ENCODE results near the gene KRTAP19-7. TPM values are rescaled to one million over a fixed set of nuclear protein-coding genes. Genes with fewer than 3 reads are reported as not detected.

Gene KRTAP19-7
- not detected in 2 replicates for total RNA-seq
- polyA plus RNA-seq, result not detected in 2 replicates

DNA sequence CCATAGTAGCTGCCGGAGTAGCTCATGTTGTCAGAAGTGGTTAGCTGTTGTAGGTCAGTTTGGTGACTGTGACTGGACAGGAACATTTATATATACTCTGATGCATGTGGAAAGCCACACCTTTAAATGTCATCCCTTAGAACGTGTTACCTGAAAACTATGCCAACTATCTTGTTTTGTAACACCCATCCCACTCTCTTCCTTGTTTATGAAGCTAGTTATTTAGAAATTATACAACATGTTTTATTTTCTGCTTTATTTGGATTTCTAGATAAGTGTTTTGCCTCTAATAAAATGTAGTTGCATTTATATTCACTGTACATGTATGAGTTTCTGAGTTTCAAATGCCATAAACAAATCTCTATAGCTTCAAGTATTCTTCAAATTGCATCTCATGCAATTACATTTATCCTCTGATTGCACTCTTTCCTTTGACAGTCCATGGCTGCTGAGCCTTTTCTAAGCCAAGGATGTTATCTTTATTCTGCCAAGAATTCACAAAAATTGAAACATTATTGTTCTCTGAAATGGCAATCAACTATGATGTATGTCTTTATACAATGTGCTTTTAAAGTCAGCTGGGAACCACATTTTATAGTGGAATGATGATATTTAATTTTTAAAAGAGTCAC is at the start of gene KRTAP19-7:
Gene KRTAP19-7 (minus strand): TSS at position 51 of the 632 bp plus-strand sequence. CDS start 25 bp downstream, at position 26.
- Histone ChIP-seq H3K4me2 (no peak within 1 kb of the TSS), H3K4me1 (ENCODE audit: insufficient read depth) (no peaks in the 10 kb centered on the region), H3K4me3 (no peak within 1 kb of the TSS), H4K20me1 (ENCODE audit: insufficient read depth, poor library complexity, severe bottlenecking) (no peaks in the 10 kb centered on the region), H3K79me2 (no peaks in the 10 kb centered on the region), H3K36me3 (replicated peaks; ENCODE audit: insufficient read depth, low read depth) (no peaks in the 10 kb centered on the region), H3K27me3 (no peaks in the 10 kb centered on the region), H3K27ac (no peak within 1 kb of the TSS), H2AFZ (no peak within 1 kb of the TSS), H3K9me2 (replicated peaks; ENCODE audit: insufficient read depth) (no peaks in the 10 kb centered on the region), H3K9me3 (ENCODE audit: low read depth) (no peaks in the 10 kb centered on the region)
- no peak for DNase-seq (ENCODE audit: low spot score)
- WGBS (ENCODE audit: low lambda C conversion rate, missing lambda C conversion rate), result 78% methylated on average over 2 of the region's 2 CpGs
- TF ChIP-seq CTCF (IDR thresholded peaks at IDR 0.05; ENCODE audit: poor library complexity) (no peak), EZH2phosphoT487 (IDR thresholded peaks at IDR 0.05; ENCODE audit: low read depth, severe bottlenecking, unreplicated experiment) (no peak), EZH2 (IDR thresholded peaks at IDR 0.05; ENCODE audit: borderline replicate concordance) (no peak)

- Histone ChIP-seq H2AFZ (no peak overlapping the region), H3K9me3 (ENCODE audit: low read depth) (no peaks in the 10 kb centered on the region)
- 80% methylated on average over 2 of the region's 2 CpGs for WGBS (ENCODE audit: low lambda C conversion rate, missing lambda C conversion rate)
Measured at GRCh38 chr21:30605968-30606367, 44.9 kb upstream of the KRTAP19-7 start.

GRCh38 chr21:30600787-30601186 is 39.7 kb upstream of the KRTAP19-7 start, which contains the start of gene KRTAP22-1:
KRTAP22-1 (plus strand) TSS chr21:30601087.
- Histone ChIP-seq H3K36me3 (replicated peaks; ENCODE audit: insufficient read depth, low read depth) (no peaks in the 10 kb centered on the region), H3K27ac (no peak within 1 kb of the TSS), H4K20me1 (ENCODE audit: insufficient read depth, poor library complexity, severe bottlenecking) (no peaks in the 10 kb centered on the region), H3K4me1 (ENCODE audit: insufficient read depth) (no peaks in the 10 kb centered on the region), H3K9me3 (ENCODE audit: low read depth) (no peaks in the 10 kb centered on the region), H2AFZ (no peak within 1 kb of the TSS), H3K4me2 (no peak within 1 kb of the TSS), H3K27me3 (no peaks in the 10 kb centered on the region), H3K4me3 (no peak within 1 kb of the TSS), H3K79me2 (no peaks in the 10 kb centered on the region), H3K9me2 (replicated peaks; ENCODE audit: insufficient read depth) (no peaks in the 10 kb centered on the region)
- TF ChIP-seq CTCF (IDR thresholded peaks at IDR 0.05; ENCODE audit: poor library complexity), result no peak
- TF ChIP-seq EZH2phosphoT487 (IDR thresholded peaks at IDR 0.05; ENCODE audit: low read depth, severe bottlenecking, unreplicated experiment), result no peak
- TF ChIP-seq EZH2 (IDR thresholded peaks at IDR 0.05; ENCODE audit: borderline replicate concordance), result no peak
- WGBS (ENCODE audit: low lambda C conversion rate, missing lambda C conversion rate), result 0% methylated on average over 1 of the region's 1 CpG
- no peak for DNase-seq (ENCODE audit: low spot score)

More at GRCh38 chr21:30605968-30606367, 44.9 kb upstream of the KRTAP19-7 start:
- Histone ChIP-seq H3K36me3 (replicated peaks; ENCODE audit: insufficient read depth, low read depth) (no peaks in the 10 kb centered on the region), H3K79me2 (no peaks in the 10 kb centered on the region), H3K9me2 (replicated peaks; ENCODE audit: insufficient read depth) (no peaks in the 10 kb centered on the region), H3K27me3 (no peaks in the 10 kb centered on the region), H4K20me1 (ENCODE audit: insufficient read depth, poor library complexity, severe bottlenecking) (no peaks in the 10 kb centered on the region), H3K4me3 (no peak overlapping the region), H3K27ac (no peak overlapping the region), H3K4me2 (no peak overlapping the region), H3K4me1 (ENCODE audit: insufficient read depth) (no peaks in the 10 kb centered on the region)
- TF ChIP-seq EZH2 (IDR thresholded peaks at IDR 0.05; ENCODE audit: borderline replicate concordance) (no peak), EZH2phosphoT487 (IDR thresholded peaks at IDR 0.05; ENCODE audit: low read depth, severe bottlenecking, unreplicated experiment) (no peak), CTCF (IDR thresholded peaks at IDR 0.05; ENCODE audit: poor library complexity) (no peak)
- no peak for DNase-seq (ENCODE audit: low spot score)

Data from hepatocyte (in vitro differentiated cells).